OCI-LY3 (cell line): Measurements from ENCODE around the gene ETV4.

Source experiments
- H2AFZ ChIP-seq: fragments of 200-600, 300-600 bp; shearing (Covaris generic); 2 replicates; pipeline ENCODE4 v1.6.0; 2014; ENCODE audit warnings: antibody characterized with exemption, low read depth, low read length
- H3K27ac ChIP-seq: fragments of 200-600, 300-600 bp; sonication (generic); 2 replicates; pipeline ENCODE4 v1.5.1; 2014; ENCODE audit warnings: mild to moderate bottlenecking, low read length, moderate library complexity, mixed read lengths
- H3K27me3 ChIP-seq: fragments of 200-600, 300-600 bp; sonication (generic); 2 replicates; pipeline ENCODE4 v1.6.1; 2014; ENCODE audit warnings: low read depth, low read length, mixed read lengths
- H3K36me3 ChIP-seq: fragments of 200-600, 300-600 bp; sonication (generic); replicated peaks from 2 replicates; pipeline ENCODE3; 2014; ENCODE audit warnings: low read depth, low read length, mixed read lengths
- H3K4me1 ChIP-seq: fragments of 300-600, 200-600 bp; sonication (generic); 2 replicates; pipeline ENCODE4 v1.6.1; 2014; ENCODE audit warnings: low read length, mixed read lengths
- H3K4me2 ChIP-seq: fragments of 200-600, 300-600 bp; sonication (generic); 2 replicates; pipeline ENCODE4 v1.6.1; 2014; ENCODE audit warnings: low read length, mixed read lengths
- H3K4me3 ChIP-seq: fragments of 300-600, 200-600 bp; sonication (generic); 2 replicates; pipeline ENCODE4 v1.5.1; 2014; ENCODE audit warnings: antibody characterized with exemption, mild to moderate bottlenecking, low read length, moderate library complexity
- H3K79me2 ChIP-seq: fragments of 300-600, 200-600 bp; shearing (Covaris generic); 2 replicates; pipeline ENCODE4 v1.6.1; 2014; ENCODE audit warnings: mild to moderate bottlenecking, low read length, mixed read lengths
- H3K9ac ChIP-seq: fragments of 300-600, 200-600 bp; shearing (Covaris generic); 2 replicates; pipeline ENCODE4 v1.6.0; 2014; ENCODE audit warnings: mild to moderate bottlenecking, low read length, moderate library complexity
- H3K9me3 ChIP-seq: fragments of 200-600, 300-600 bp; shearing (Covaris generic); 2 replicates; pipeline ENCODE4 v1.6.1; 2014; ENCODE audit warnings: low read length, mixed read lengths; ENCODE audit not compliant: insufficient read depth
- H4K20me1 ChIP-seq: fragments of 200-600, 300-600 bp; sonication (generic); 2 replicates; pipeline ENCODE4 v1.6.1; 2016; ENCODE audit warnings: low read length, mixed read lengths; ENCODE audit not compliant: insufficient read depth
- CTCF ChIP-seq: fragments of 200-600, 300-600 bp; sonication (generic); IDR thresholded peaks from 2 replicates; pipeline ENCODE4 v1.5.1; 2014; ENCODE audit warnings: antibody characterized with exemption, low read length, low read depth
- EZH2phosphoT487 ChIP-seq: fragments of 200-600 bp; shearing (Covaris generic); IDR thresholded peaks from 2 replicates; pipeline ENCODE4 v1.6.1; 2018; ENCODE audit warnings: antibody characterized with exemption, mixed run types, low read depth

The ETV4 gene

GRCh38 chr17:43552229-43552837 is 6.2 kb upstream of the ETV4 start:
- Histone ChIP-seq H3K79me2 (no peaks in the 10 kb centered on the region), H3K4me1 (peaks cover 5% of the 10 kb centered on the region; the same call in 1 of the 2 replicates)

GRCh38 chr17:43550754-43551153 is 4.6 kb upstream of the ETV4 start:
- peaks cover 7% of the 10 kb centered on the region for H3K4me1 ChIP-seq
- no peaks in the 10 kb centered on the region for H3K36me3 ChIP-seq
- no peak overlapping the region for H3K27ac ChIP-seq
- no peak overlapping the region for H2AFZ ChIP-seq
- H3K9ac ChIP-seq: no peak overlapping the region
- no peaks in the 10 kb centered on the region for H3K79me2 ChIP-seq
- H3K9me3 ChIP-seq: no peaks in the 10 kb centered on the region
- H4K20me1 ChIP-seq: no peaks in the 10 kb centered on the region
- TF ChIP-seq EZH2phosphoT487: no peak
- H3K4me3 ChIP-seq: no peak overlapping the region
- H3K4me2 ChIP-seq: no peak overlapping the region
- peaks cover 24% of the 10 kb centered on the region for H3K27me3 ChIP-seq

More at GRCh38 chr17:43552229-43552837, 6.2 kb upstream of the ETV4 start:
- no peak overlapping the region for H3K9ac ChIP-seq
- H4K20me1 ChIP-seq: no peaks in the 10 kb centered on the region
- no peak overlapping the region for H3K27ac ChIP-seq
- TF ChIP-seq CTCF (no peak), EZH2phosphoT487 (no peak)
- H3K4me3 ChIP-seq: no peak overlapping the region
- no peaks in the 10 kb centered on the region for H3K9me3 ChIP-seq
- H3K4me2 ChIP-seq: no peak overlapping the region
- H3K27me3 ChIP-seq: peaks cover 21% of the 10 kb centered on the region
- no peaks in the 10 kb centered on the region for H3K36me3 ChIP-seq
- H2AFZ ChIP-seq: no peak overlapping the region

- no peak overlapping the region for H3K9ac ChIP-seq
Observed at GRCh38 chr17:43549496-43549895, 3.4 kb upstream of the ETV4 start.

GRCh38 chr17:43548689-43549379 is 2.7 kb upstream of the ETV4 start:
- H3K27ac ChIP-seq: no peak overlapping the region
- no peak overlapping the region for H3K4me2 ChIP-seq
- no peaks in the 10 kb centered on the region for H3K36me3 ChIP-seq
- no peak overlapping the region for H2AFZ ChIP-seq
- no peaks in the 10 kb centered on the region for H4K20me1 ChIP-seq
- TF ChIP-seq EZH2phosphoT487 (no peak), CTCF (no peak)
- H3K79me2 ChIP-seq: peaks cover 11% of the 10 kb centered on the region
- H3K4me1 ChIP-seq: peaks cover 17% of the 10 kb centered on the region
- H3K4me3 ChIP-seq: no peak overlapping the region
- H3K9me3 ChIP-seq: no peaks in the 10 kb centered on the region
- H3K9ac ChIP-seq: no peak overlapping the region
- H3K27me3 ChIP-seq: peaks cover 15% of the 10 kb centered on the region; the same call in 1 of the 2 replicates

More at GRCh38 chr17:43549496-43549895, 3.4 kb upstream of the ETV4 start:
- H2AFZ ChIP-seq: no peak overlapping the region
- H3K4me3 ChIP-seq: no peak overlapping the region
- TF ChIP-seq EZH2phosphoT487: no peak
- TF ChIP-seq CTCF: no peak
- peaks cover 11% of the 10 kb centered on the region for H3K4me1 ChIP-seq
- no peak overlapping the region for H3K4me2 ChIP-seq
- H3K9me3 ChIP-seq: no peaks in the 10 kb centered on the region
- no peaks in the 10 kb centered on the region for H3K36me3 ChIP-seq
- H3K79me2 ChIP-seq: peaks cover 5% of the 10 kb centered on the region
- H3K27ac ChIP-seq: no peak overlapping the region
- H3K27me3 ChIP-seq: peaks cover 19% of the 10 kb centered on the region
- H4K20me1 ChIP-seq: no peaks in the 10 kb centered on the region
